K562 (cell line): ENCODE results near the gene BAG2. TPM values are rescaled to one million over a fixed set of nuclear protein-coding genes. Genes with fewer than 3 reads are reported as not detected.
A peak's percentile ranks its signal among the peaks of the same experiment; 100 is the strongest.

Source experiments
- BCL6 ChIP-seq: fragments of 250-450 bp; sonication (Bioruptor Pico); IDR thresholded peaks from 2 replicates; pipeline ENCODE4 v1.4.0; 2020
- CHCHD3 ChIP-seq: fragments of 250-450 bp; sonication (Bioruptor Pico); IDR thresholded peaks from 2 replicates; pipeline ENCODE4 v2.1.2; 2022; ENCODE audit warnings: mild to moderate bottlenecking
- HMG20B ChIP-seq: fragments of 250-450 bp; sonication (Bioruptor Pico); IDR thresholded peaks from 2 replicates; pipeline ENCODE4 v1.5.0; 2021; ENCODE audit warnings: mild to moderate bottlenecking
- MCM5 ChIP-seq: fragments of 450-650 bp; IDR thresholded peaks from 2 replicates; pipeline ENCODE4 v1.6.1; 2016; ENCODE audit warnings: low read depth
- PURB ChIP-seq: sonication (generic); formaldehyde crosslinking; IDR thresholded peaks from 2 replicates; pipeline ENCODE4 v1.9.0; 2021; ENCODE audit warnings: low read depth, mild to moderate bottlenecking, missing genetic modification reagents
- SMC3 ChIP-seq: conservative IDR thresholded peaks from 2 replicates; pipeline ENCODE4 v1.6.1; 2011; ENCODE audit warnings: low read depth, low read length, improper control_type of control experiment; ENCODE audit not compliant: insufficient read depth
- STAG1 ChIP-seq: sonication (generic); formaldehyde crosslinking; IDR thresholded peaks from 2 replicates; pipeline ENCODE4 v1.5.0; 2020; ENCODE audit warnings: missing genetic modification reagents, borderline replicate concordance
- ZNF3 ChIP-seq: fragments of 250-450 bp; sonication (Bioruptor Pico); IDR thresholded peaks from 2 replicates; pipeline ENCODE4 v1.5.0; 2021; ENCODE audit warnings: mild to moderate bottlenecking, moderate library complexity
- polyA plus RNA-seq, 8 experiments: library from polyadenylated mRNA; depleted of rRNA in 4 of 8; stranded (reverse) in 5 of 8; unstranded in 3 of 8; fragments of >200 nt; fragmentation: Nextera tagmentation in 2 of 8; fragmentation: Illumina TruSeq in 1 of 8; extraction: Ambion mirVana in 2 of 8; extraction: Trizol in 1 of 8; gene quantifications; 2 replicates each; pipeline versions ENCODE4 v1.2.1 to v1.2.3, GENCODE V29; 2011 to 2014; ENCODE audit warnings: inconsistent platforms in 1 of 8, missing spikeins in 1 of 8
- total RNA-seq, 7 experiments: library from RNA; depleted of rRNA in 6 of 7; stranded (reverse); fragments of >200 nt in 6 of 7; fragmentation: Illumina TruSeq in 2 of 7; extraction: Trizol in 2 of 7; gene quantifications; 2 replicates each; pipeline versions ENCODE4 v1.2.1 to v1.2.3, GENCODE V29; 2011 to 2021; ENCODE audit warnings: low replicate concordance in 1 of 7
- TF ChIP-seq, protein P1 (sequence below): fragments of 200-800 bp; sonication (Bioruptor generic); IDR thresholded peaks from 2 replicates; pipeline ENCODE4 v1.6.1; 2016; ENCODE audit warnings: missing genetic modification characterization, missing compliant biosample characterization
- TF ChIP-seq, protein P2 (sequence below): sonication (generic); formaldehyde crosslinking; IDR thresholded peaks from 2 replicates; pipeline ENCODE4 v1.8.0; 2022; ENCODE audit warnings: missing genetic modification reagents, mild to moderate bottlenecking, moderate library complexity, borderline replicate concordance
- TF ChIP-seq, protein P3 (sequence below): fragments of 200-400 bp; formaldehyde crosslinking; IDR thresholded peaks from 2 replicates; pipeline ENCODE4 v1.6.1; 2017; ENCODE audit warnings: mild to moderate bottlenecking, low read depth, low read length, moderate library complexity
- TF ChIP-seq, protein P4 (sequence below): IDR thresholded peaks from 2 replicates; pipeline ENCODE4 v1.6.1; 2014; ENCODE audit warnings: antibody characterized with exemption
- TF ChIP-seq, protein P5 (sequence below): fragments of 450-650 bp; conservative IDR thresholded peaks from 2 replicates; pipeline ENCODE4 v1.6.1; 2016; ENCODE audit warnings: missing genetic modification characterization, low read depth, mild to moderate bottlenecking, missing compliant biosample characterization, moderate library complexity

BAG2 gene
- total and polyA plus RNA-seq, 9 of the 15 experiments (the other 6 are each of a cell fraction or from before 2014, with no cell fraction given), result 12.8 to 20.7 (median 17.6) TPM

DNA sequence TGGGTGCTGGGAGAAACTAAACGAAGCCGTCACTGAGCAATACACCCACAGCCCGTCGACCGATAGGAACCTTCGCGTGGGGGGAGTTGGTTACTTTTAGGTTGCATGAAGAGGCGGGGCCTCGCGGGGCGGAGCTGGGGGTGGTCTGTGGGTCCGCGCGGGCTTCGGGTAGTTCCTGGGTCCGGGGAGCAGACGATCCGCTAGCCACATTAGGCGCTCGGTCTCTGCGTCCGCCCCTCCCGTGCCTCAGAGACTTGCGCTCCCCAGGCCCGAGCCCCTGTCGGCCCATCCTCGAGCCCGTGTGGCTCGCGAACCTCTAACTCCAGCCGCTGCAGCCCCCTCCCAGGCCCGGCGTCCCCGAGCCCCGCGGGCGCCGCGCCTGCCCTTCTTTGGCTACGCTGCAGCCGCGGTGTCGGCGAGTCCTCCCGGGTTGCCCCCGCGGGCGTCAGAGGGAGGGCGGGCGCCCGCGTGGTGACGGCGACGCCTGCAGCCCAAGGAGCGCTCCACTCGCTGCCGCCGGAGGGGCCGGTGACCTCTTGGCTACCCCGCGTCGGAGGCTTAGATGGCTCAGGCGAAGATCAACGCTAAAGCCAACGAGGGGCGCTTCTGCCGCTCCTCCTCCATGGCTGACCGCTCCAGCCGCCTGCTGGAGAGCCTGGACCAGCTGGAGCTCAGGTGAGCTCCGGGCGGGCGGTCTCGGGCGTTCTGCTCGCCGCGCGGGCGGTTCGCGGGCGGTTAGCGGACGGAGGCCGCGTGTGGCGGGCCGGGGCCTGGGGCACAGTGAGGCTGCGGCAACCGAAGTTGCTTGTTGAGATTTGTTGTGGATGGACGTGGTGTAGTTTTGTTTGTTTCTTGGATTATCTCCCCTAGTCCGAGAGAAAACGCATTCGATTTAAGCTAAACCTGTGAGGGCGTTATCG, at the start of gene BAG2 (continued):
- TF ChIP-seq, protein P1, sequence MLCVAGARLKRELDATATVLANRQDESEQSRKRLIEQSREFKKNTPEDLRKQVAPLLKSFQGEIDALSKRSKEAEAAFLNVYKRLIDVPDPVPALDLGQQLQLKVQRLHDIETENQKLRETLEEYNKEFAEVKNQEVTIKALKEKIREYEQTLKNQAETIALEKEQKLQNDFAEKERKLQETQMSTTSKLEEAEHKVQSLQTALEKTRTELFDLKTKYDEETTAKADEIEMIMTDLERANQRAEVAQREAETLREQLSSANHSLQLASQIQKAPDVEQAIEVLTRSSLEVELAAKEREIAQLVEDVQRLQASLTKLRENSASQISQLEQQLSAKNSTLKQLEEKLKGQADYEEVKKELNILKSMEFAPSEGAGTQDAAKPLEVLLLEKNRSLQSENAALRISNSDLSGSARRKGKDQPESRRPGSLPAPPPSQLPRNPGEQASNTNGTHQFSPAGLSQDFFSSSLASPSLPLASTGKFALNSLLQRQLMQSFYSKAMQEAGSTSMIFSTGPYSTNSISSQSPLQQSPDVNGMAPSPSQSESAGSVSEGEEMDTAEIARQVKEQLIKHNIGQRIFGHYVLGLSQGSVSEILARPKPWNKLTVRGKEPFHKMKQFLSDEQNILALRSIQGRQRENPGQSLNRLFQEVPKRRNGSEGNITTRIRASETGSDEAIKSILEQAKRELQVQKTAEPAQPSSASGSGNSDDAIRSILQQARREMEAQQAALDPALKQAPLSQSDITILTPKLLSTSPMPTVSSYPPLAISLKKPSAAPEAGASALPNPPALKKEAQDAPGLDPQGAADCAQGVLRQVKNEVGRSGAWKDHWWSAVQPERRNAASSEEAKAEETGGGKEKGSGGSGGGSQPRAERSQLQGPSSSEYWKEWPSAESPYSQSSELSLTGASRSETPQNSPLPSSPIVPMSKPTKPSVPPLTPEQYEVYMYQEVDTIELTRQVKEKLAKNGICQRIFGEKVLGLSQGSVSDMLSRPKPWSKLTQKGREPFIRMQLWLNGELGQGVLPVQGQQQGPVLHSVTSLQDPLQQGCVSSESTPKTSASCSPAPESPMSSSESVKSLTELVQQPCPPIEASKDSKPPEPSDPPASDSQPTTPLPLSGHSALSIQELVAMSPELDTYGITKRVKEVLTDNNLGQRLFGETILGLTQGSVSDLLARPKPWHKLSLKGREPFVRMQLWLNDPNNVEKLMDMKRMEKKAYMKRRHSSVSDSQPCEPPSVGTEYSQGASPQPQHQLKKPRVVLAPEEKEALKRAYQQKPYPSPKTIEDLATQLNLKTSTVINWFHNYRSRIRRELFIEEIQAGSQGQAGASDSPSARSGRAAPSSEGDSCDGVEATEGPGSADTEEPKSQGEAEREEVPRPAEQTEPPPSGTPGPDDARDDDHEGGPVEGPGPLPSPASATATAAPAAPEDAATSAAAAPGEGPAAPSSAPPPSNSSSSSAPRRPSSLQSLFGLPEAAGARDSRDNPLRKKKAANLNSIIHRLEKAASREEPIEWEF (CRISPR knock-in tag), result no peak
- TF ChIP-seq, protein P2, sequence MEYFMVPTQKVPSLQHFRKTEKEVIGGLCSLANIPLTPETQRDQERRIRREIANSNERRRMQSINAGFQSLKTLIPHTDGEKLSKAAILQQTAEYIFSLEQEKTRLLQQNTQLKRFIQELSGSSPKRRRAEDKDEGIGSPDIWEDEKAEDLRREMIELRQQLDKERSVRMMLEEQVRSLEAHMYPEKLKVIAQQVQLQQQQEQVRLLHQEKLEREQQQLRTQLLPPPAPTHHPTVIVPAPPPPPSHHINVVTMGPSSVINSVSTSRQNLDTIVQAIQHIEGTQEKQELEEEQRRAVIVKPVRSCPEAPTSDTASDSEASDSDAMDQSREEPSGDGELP (CRISPR knock-in tag), result peak; percentile 96
- TF ChIP-seq ZNF3 (CRISPR knock-in tag), result no peak
- TF ChIP-seq, protein P3, sequence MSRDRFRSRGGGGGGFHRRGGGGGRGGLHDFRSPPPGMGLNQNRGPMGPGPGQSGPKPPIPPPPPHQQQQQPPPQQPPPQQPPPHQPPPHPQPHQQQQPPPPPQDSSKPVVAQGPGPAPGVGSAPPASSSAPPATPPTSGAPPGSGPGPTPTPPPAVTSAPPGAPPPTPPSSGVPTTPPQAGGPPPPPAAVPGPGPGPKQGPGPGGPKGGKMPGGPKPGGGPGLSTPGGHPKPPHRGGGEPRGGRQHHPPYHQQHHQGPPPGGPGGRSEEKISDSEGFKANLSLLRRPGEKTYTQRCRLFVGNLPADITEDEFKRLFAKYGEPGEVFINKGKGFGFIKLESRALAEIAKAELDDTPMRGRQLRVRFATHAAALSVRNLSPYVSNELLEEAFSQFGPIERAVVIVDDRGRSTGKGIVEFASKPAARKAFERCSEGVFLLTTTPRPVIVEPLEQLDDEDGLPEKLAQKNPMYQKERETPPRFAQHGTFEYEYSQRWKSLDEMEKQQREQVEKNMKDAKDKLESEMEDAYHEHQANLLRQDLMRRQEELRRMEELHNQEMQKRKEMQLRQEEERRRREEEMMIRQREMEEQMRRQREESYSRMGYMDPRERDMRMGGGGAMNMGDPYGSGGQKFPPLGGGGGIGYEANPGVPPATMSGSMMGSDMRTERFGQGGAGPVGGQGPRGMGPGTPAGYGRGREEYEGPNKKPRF, result no peak
- no peak for TF ChIP-seq CHCHD3
- TF ChIP-seq, protein P4, sequence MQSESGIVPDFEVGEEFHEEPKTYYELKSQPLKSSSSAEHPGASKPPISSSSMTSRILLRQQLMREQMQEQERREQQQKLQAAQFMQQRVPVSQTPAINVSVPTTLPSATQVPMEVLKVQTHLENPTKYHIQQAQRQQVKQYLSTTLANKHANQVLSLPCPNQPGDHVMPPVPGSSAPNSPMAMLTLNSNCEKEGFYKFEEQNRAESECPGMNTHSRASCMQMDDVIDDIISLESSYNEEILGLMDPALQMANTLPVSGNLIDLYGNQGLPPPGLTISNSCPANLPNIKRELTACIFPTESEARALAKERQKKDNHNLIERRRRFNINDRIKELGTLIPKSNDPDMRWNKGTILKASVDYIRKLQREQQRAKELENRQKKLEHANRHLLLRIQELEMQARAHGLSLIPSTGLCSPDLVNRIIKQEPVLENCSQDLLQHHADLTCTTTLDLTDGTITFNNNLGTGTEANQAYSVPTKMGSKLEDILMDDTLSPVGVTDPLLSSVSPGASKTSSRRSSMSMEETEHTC, result no peak
- TF ChIP-seq, protein P5, sequence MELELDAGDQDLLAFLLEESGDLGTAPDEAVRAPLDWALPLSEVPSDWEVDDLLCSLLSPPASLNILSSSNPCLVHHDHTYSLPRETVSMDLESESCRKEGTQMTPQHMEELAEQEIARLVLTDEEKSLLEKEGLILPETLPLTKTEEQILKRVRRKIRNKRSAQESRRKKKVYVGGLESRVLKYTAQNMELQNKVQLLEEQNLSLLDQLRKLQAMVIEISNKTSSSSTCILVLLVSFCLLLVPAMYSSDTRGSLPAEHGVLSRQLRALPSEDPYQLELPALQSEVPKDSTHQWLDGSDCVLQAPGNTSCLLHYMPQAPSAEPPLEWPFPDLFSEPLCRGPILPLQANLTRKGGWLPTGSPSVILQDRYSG (tag), result no peak
- no peak for TF ChIP-seq HMG20B (CRISPR knock-in tag)
- TF ChIP-seq PURB (CRISPR knock-in tag), result no peak
- no peak for TF ChIP-seq STAG1 (CRISPR knock-in tag)
- TF ChIP-seq SMC3, result no peak
- TF ChIP-seq MCM5, result no peak
- TF ChIP-seq BCL6 (CRISPR knock-in tag), result no peak
